Activated naive CD4-positive, alpha-beta T cell treated with anti-CD3 and anti-CD28 coated beads for 36 hours (primary cell): ENCODE measurements around the gene IPO5. TPM values are rescaled to one million over a fixed set of nuclear protein-coding genes. Genes with fewer than 3 reads are reported as not detected.
"Not testable (repeated sequence)": the region's sequence is repeated elsewhere in the genome, so short reads cannot be mapped to it uniquely, and the experiment has no call there.

Experiments used
- CTCF ChIA-PET: fragments of 350-600 bp; sonication (Branson Sonifier 250); formaldehyde crosslinking; loops from one replicate; lab custom pipeline; 2021; ENCODE audit warnings: antibody characterized with exemption; lab: Charles Lee
- DNase-seq: peaks from one replicate; pipeline ENCODE4 v3.0.0-alpha.2; 2020
- H3K27ac Mint-ChIP-seq: one replicate; pipeline ENCODE4 v1.8.0; 2021; ENCODE audit warnings: mild to moderate bottlenecking, mixed read lengths
- H3K27me3 Mint-ChIP-seq: one replicate; pipeline ENCODE4 v1.8.0; 2021; ENCODE audit warnings: low read depth, mixed read lengths
- H3K36me3 Mint-ChIP-seq: one replicate; pipeline ENCODE4 v1.8.0; 2021; ENCODE audit warnings: low read depth, mixed read lengths
- H3K4me1 Mint-ChIP-seq: one replicate; pipeline ENCODE4 v1.8.0; 2021; ENCODE audit warnings: low read depth, mixed read lengths
- H3K4me3 Mint-ChIP-seq: one replicate; pipeline ENCODE4 v1.8.0; 2021; ENCODE audit warnings: mild to moderate bottlenecking, moderate library complexity, mixed read lengths
- H3K9me3 Mint-ChIP-seq: one replicate; pipeline ENCODE4 v1.8.0; 2021; ENCODE audit warnings: mixed read lengths
- intact Hi-C: fragments of 100-400 bp; cut with micrococcal nuclease; formaldehyde crosslinking; loops from one replicate; pipeline ENCODE4 v1.15.1; 2023
- total RNA-seq, 2 experiments: library from RNA; stranded (reverse); gene quantifications; one replicate each; pipeline ENCODE4 v1.2.3, GENCODE V29; 2021

Gene IPO5
- total RNA-seq, 2 experiments from 2014 or later, result 254 to 257 TPM

GRCh38 chr13:98022210-98022609 is 68.7 kb downstream of the IPO5 start:
- no peaks in the 10 kb centered on the region for H3K9me3 Mint-ChIP-seq
- DNase-seq, result no peak
- CTCF ChIA-PET, result no interaction called here
- no peaks in the 10 kb centered on the region for H3K27me3 Mint-ChIP-seq
- intact Hi-C loops, result no loop called here
- no peak overlapping the region for H3K27ac Mint-ChIP-seq
- H3K4me1 Mint-ChIP-seq, result no peaks in the 10 kb centered on the region
- no peak overlapping the region for H3K4me3 Mint-ChIP-seq
- H3K36me3 Mint-ChIP-seq, result peaks cover 40% of the 10 kb centered on the region

- Mint-ChIP-seq H3K27me3 (no peaks in the 10 kb centered on the region), H3K9me3 (no peaks in the 10 kb centered on the region), H3K27ac (no peak overlapping the region), H3K4me1 (no peaks in the 10 kb centered on the region), H3K36me3 (peaks cover 24% of the 10 kb centered on the region), H3K4me3 (no peak overlapping the region)
- DNase-seq, result no peak
- CTCF ChIA-PET, result interaction anchor here (0.5 to 1.6 kb wide), 2 partner anchors 18 to 1608 kb away, joined by 3 to 4 read pairs; no protein-coding TSS in a partner anchor
- intact Hi-C loops, result no loop called here
Observed at GRCh38 chr13:98025480-98026025, 72.1 kb downstream of the IPO5 start.

GRCh38 chr13:98026457-98026857 is 73.0 kb downstream of the IPO5 start:
- intact Hi-C loops, result no loop called here
- Mint-ChIP-seq H3K4me3 (no peak overlapping the region), H3K36me3 (peaks cover 22% of the 10 kb centered on the region), H3K4me1 (no peaks in the 10 kb centered on the region), H3K9me3 (no peaks in the 10 kb centered on the region), H3K27me3 (no peaks in the 10 kb centered on the region), H3K27ac (no peak overlapping the region)
- CTCF ChIA-PET, result interaction anchor here (0.7 kb wide), 1 partner anchor 27 kb away, joined by 3 read pairs; no protein-coding TSS in a partner anchor
- DNase-seq, result no peak

- peaks cover 3% of the 10 kb centered on the region for H3K27me3 Mint-ChIP-seq
- DNase-seq, result no peak
- no peaks in the 10 kb centered on the region for H3K9me3 Mint-ChIP-seq
- no peaks in the 10 kb centered on the region for H3K4me1 Mint-ChIP-seq
- no peaks in the 10 kb centered on the region for H3K36me3 Mint-ChIP-seq
- H3K27ac Mint-ChIP-seq, result no peak overlapping the region
- CTCF ChIA-PET, result no interaction called here
- intact Hi-C loops, result no loop called here
- H3K4me3 Mint-ChIP-seq, result no peak overlapping the region
Observed at GRCh38 chr13:98032168-98032567, 78.7 kb downstream of the IPO5 start.

DNA sequence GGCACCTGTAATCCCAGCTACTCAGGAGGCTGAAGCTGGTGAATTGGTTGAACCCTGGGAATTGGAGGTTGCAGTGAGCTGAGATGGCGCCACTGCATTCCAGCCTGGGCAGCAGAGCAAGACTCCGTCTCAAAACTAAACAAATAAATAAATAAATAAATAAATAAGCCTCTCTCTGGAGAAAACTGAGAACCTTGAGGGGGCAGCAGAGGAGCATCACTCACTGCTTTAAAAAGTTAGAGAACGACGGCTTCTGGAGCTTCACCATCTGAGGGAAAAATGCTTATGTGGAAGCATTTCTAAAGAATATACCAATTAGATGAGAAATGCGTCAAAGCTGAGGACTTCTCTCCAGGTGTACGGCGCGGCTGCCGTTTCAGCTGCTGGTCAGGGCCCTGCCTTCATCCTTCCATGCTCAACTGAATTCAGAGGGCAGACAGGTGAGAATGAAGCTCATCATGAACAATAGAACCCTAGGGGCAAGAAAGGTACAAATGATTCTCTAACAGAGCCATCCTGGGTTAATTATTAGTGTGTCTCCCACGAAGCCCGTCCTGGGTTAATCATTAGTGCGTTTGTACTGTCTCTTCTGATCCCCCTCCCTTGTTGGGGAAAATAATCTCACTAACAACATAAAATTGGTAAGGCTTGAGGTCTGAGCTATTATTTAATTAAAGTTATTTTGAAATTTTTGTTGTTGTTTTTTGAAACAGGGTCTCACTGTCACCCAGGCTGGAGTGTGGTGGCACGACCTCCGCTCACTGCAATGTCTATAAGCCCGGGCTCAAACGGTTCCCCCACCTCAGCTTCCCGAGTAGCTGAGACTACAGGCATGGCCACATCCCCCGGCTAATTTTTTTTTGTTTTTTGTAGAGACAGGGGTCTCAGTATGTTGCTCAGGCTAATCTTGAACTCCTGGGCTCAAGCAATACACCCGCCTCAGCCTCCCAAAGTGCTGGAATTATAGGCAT is 80.1 kb downstream of the IPO5 start:
- intact Hi-C loops, result no loop called here

GRCh38 chr13:98035373-98035772 is 81.9 kb downstream of the IPO5 start:
- Mint-ChIP-seq H3K36me3 (no peaks in the 10 kb centered on the region), H3K4me1 (no peaks in the 10 kb centered on the region), H3K27me3 (peaks cover 6% of the 10 kb centered on the region), H3K27ac (no peak overlapping the region), H3K4me3 (no peak overlapping the region), H3K9me3 (no peaks in the 10 kb centered on the region)
- intact Hi-C loops, result no loop called here
- CTCF ChIA-PET, result no interaction called here
- no peak for DNase-seq

More for the DNA sequence above, 80.1 kb downstream of the IPO5 start:
- Mint-ChIP-seq H3K4me3 (no peak overlapping the region), H3K4me1 (no peaks in the 10 kb centered on the region), H3K27me3 (peaks cover 3% of the 10 kb centered on the region), H3K27ac (no peak overlapping the region), H3K36me3 (no peaks in the 10 kb centered on the region), H3K9me3 (no peaks in the 10 kb centered on the region)
- DNase-seq, result no peak
- CTCF ChIA-PET, result no interaction called here

DNA sequence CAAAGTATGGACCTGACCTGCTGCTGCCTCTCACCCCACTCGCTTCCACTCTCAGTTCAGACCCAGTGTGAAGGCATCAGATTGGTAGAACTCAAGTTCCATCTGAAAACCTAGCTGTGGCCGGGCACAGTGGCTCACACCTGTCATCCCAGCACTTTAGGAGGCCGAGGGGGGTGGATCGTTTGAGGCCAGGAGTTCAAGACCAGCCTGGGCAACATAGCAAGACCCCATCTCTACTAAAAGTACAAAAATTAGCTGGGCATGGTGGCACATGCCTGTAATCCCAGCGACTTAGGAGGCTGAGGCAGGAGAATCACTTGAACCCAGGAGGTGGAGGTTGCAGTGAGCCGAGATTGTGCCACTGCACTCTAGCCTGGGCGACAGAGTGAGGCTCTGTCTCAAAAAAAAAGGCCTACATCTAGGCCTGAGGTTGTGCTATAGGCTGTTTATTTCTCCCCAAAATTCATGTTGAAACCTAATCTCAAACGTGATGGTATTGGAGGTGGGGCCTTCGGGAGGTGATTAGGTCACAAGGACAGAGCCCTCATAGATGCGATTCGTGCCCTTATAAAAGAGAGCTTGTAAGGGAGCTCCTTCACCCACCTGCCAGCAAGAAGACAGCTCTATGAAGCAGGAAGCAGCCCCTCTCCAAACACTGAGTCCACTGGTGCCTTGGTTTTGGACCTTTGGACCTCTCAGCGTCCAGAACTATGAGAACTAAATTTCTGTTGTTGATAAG is 83.3 kb downstream of the IPO5 start:
- DNase-seq, H3K27me3 Mint-ChIP-seq, H3K4me1 Mint-ChIP-seq, H3K4me3 Mint-ChIP-seq, H3K36me3 Mint-ChIP-seq, H3K9me3 Mint-ChIP-seq, intact Hi-C loops, H3K27ac Mint-ChIP-seq: not testable (repeated sequence)
- CTCF ChIA-PET, result interaction anchor here (1.0 kb wide), 1 partner anchor 190 kb away, joined by 3 read pairs; no protein-coding TSS in a partner anchor

DNA sequence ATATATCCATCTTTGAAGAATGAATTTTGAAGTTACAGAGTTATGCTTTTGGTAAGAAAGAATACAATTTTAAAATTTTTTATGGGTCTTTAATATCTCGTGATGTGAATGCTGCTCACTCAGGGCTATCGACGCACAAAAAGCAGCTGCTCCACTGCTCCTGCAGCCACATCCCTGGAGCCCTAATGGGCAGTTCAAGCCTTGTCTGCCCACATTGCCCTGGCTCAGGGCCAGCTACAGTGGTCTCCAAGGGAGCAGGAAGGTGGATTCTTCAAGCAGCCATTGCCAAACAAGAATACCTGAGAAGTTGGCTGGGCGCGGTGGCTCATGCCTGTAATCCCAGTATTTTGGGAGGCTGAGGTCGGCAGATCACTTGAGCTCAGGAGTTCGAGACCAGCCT is 85.8 kb downstream of the IPO5 start:
- CTCF ChIA-PET, result no interaction called here
- H3K27me3 Mint-ChIP-seq, result peaks cover 3% of the 10 kb centered on the region
- intact Hi-C loops, result no loop called here
- no peaks in the 10 kb centered on the region for H3K9me3 Mint-ChIP-seq
- no peak overlapping the region for H3K4me3 Mint-ChIP-seq
- no peaks in the 10 kb centered on the region for H3K4me1 Mint-ChIP-seq
- H3K27ac Mint-ChIP-seq, result no peak overlapping the region
- H3K36me3 Mint-ChIP-seq, result no peaks in the 10 kb centered on the region
- no peak for DNase-seq

DNA sequence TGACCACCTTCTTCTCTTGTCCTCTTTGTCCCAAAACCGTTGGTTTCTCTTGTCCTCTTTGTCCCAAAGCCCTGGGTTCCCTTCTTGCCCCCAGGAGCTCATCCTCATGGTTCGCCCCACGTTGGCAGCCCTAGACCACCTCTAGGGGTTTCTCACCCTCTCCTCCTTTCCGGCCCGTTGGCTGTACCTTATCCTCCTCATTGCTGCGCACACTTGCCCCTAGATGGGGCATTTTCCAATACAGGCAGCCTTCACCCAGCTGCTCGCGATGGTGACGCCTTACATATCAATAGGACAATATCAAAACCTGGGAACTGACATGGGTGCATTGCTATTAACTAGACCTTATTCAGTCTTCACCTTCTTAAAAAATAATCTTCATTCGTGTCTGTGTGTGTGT is 86.5 kb downstream of the IPO5 start:
- H3K27me3 Mint-ChIP-seq, result peaks cover 3% of the 10 kb centered on the region
- DNase-seq, result no peak

GRCh38 chr13:98041081-98041820 is 87.8 kb downstream of the IPO5 start:
- Mint-ChIP-seq H3K27me3 (peaks cover 3% of the 10 kb centered on the region), H3K4me3 (no peak overlapping the region), H3K27ac (no peak overlapping the region), H3K36me3 (no peaks in the 10 kb centered on the region), H3K4me1 (no peaks in the 10 kb centered on the region), H3K9me3 (no peaks in the 10 kb centered on the region)
- intact Hi-C loops, result no loop called here
- CTCF ChIA-PET, result no interaction called here
- DNase-seq, result no peak

More for the DNA sequence above, 86.5 kb downstream of the IPO5 start:
- CTCF ChIA-PET, result no interaction called here
- H3K27ac Mint-ChIP-seq, result no peak overlapping the region
- no peaks in the 10 kb centered on the region for H3K9me3 Mint-ChIP-seq
- no peaks in the 10 kb centered on the region for H3K36me3 Mint-ChIP-seq
- H3K4me3 Mint-ChIP-seq, result no peak overlapping the region
- intact Hi-C loops, result no loop called here
- no peaks in the 10 kb centered on the region for H3K4me1 Mint-ChIP-seq

DNA sequence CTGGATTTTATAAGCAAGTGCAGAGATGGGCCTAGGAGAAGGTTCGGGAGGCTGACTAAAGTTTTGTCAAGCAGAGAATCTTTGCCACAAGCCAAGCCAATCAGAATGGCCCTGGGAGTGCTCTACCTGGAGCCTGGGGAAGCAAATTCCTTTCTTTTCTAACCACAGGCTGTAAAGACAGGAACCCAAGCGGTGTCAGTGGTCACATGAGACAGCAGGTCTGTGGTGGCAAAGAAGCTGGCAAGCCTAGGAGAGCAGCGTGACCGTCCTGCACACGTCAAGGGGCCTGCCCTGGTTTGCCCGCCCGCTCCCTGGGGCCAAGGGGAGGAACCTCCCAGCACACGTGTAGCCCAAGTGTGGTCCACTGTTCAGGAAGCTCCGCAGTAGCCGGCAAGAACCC is 90.8 kb downstream of the IPO5 start:
- intact Hi-C loops, result no loop called here
- H3K9me3 Mint-ChIP-seq, result no peaks in the 10 kb centered on the region
- DNase-seq, result no peak
- no peaks in the 10 kb centered on the region for H3K4me1 Mint-ChIP-seq
- H3K36me3 Mint-ChIP-seq, result no peaks in the 10 kb centered on the region
- peaks cover 5% of the 10 kb centered on the region for H3K27me3 Mint-ChIP-seq
- no peak overlapping the region for H3K27ac Mint-ChIP-seq
- CTCF ChIA-PET, result no interaction called here
- no peak overlapping the region for H3K4me3 Mint-ChIP-seq

DNA sequence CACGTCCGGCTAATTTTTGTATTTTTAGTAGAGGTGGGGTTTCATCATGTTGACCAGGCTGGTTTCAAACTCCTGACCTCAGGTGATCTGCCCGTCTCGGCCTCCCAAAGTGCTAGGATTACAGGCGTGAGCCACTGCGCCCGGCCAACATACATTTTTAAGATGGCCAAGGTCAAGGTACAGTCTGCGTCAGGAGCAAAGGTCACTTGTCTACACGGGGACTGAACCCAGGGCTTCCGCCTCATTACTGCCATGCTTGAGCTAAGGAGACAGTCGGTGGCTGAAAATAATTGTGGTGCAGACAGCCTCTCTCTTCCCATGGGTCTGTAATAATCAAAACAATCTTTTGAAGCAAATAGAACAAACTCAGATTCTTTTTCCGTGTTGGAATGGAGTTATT is 94.3 kb downstream of the IPO5 start:
- H3K36me3 Mint-ChIP-seq, H3K9me3 Mint-ChIP-seq, CTCF ChIA-PET, H3K27ac Mint-ChIP-seq, intact Hi-C loops, H3K4me1 Mint-ChIP-seq, H3K27me3 Mint-ChIP-seq, DNase-seq, H3K4me3 Mint-ChIP-seq: not testable (repeated sequence)
